Measurements from ENCODE around the gene SUMO2. TPM values are rescaled to one million over a fixed set of nuclear protein-coding genes. Genes with fewer than 3 reads are reported as not detected.

Gene SUMO2
- polyA plus RNA-seq, 3 donors = 64.9 to 318 (median 282) TPM

- Histone ChIP-seq H2AFZ (ENCODE audit: insufficient read depth, low read depth, low read length, poor library complexity, severe bottlenecking) (peak overlapping the region; percentile 64), H3K9me3 (replicated peaks in 1 of 2; ENCODE audit: control insufficient read depth in 1 of 2, insufficient read depth in 1 of 2, low read length in 2 of 2) (no peaks in the 10 kb centered on the region), H3K9ac (ENCODE audit: insufficient read depth, low read length, poor library complexity, severe bottlenecking) (peak overlapping the region; percentile 97), H3K36me3 (replicated peaks in 1 of 2; ENCODE audit: control insufficient read depth in 1 of 2, insufficient read depth in 2 of 2, low read length in 2 of 2) (peaks cover 20 to 34% of the 10 kb centered on the region in 2 donors), H3K27me3 (ENCODE audit: control insufficient read depth in 2 of 2, insufficient read depth in 2 of 2, low read length in 2 of 2) (no peaks in the 10 kb centered on the region), H3K27ac (ENCODE audit: low read depth in 1 of 2, low read length in 2 of 2) (peak overlapping the region; percentile 92 to 96), H4K20me1 (ENCODE audit: insufficient read depth, low read length) (peaks cover 53% of the 10 kb centered on the region), H3K4me3 (replicated peaks in 1 of 3; ENCODE audit: low read depth in 2 of 3, low read length in 3 of 3) (peak overlapping the region; percentile 85 to 96 (median 93)), H3K4me1 (ENCODE audit: control insufficient read depth in 1 of 2, insufficient read depth in 2 of 2, low read length in 2 of 2) (peaks cover 17 to 21% of the 10 kb centered on the region in 2 donors), H3K79me2 (ENCODE audit: insufficient read depth, low read length) (peaks cover 57% of the 10 kb centered on the region), H3K4me2 (replicated peaks; ENCODE audit: extremely low read depth, low read length, poor library complexity, severe bottlenecking) (peak overlapping the region; percentile 80)
- Mint-ChIP-seq H3K4me3 (peak overlapping the region; percentile 89 to 96), H3K36me3 (peaks cover 9 to 30% of the 10 kb centered on the region in 2 donors), H3K4me1 (peaks cover 22% of the 10 kb centered on the region), H3K27ac (peak overlapping the region; percentile 69 to 96 (median 91)), H3K9me3 (no peaks in the 10 kb centered on the region), H3K27me3 (ENCODE audit: low read depth in 3 of 3) (peaks cover 0 to 2% (median 0%) of the 10 kb centered on the region in 3 donors)
- peak; percentile 6 to 47 (median 8) for DNase-seq
- no peak for TF ChIP-seq CTCF (IDR thresholded peaks at IDR 0.05)
- under 1% methylated on average over 33 of the region's 34 CpGs for WGBS (ENCODE audit: insufficient coverage)
- intact Hi-C loops (cut with micrococcal nuclease) = loop anchor here (2.0 to 5.0 kb wide), 2 partner anchors 27 to 134 kb away; partner anchors contain the start of genes ATP5PD (in 2 of the 2), KCTD2 (in 2 of the 2) and JPT1 (in 1 of the 2)
Observed at GRCh38 chr17:75181608-75182318, 996 bp downstream of the SUMO2 start.

GRCh38 chr17:75181110-75181509, 1.6 kb downstream of the SUMO2 start:
- H4K20me1 ChIP-seq (ENCODE audit: insufficient read depth, low read length) = peaks cover 60% of the 10 kb centered on the region
- Mint-ChIP-seq H3K36me3 (peaks cover 14 to 37% of the 10 kb centered on the region in 2 donors), H3K4me3 (peak overlapping the region; percentile 89 to 96), H3K9me3 (no peaks in the 10 kb centered on the region), H3K27me3 (ENCODE audit: low read depth in 3 of 3) (peaks cover 0 to 2% (median 0%) of the 10 kb centered on the region in 3 donors), H3K4me1 (peaks cover 22% of the 10 kb centered on the region), H3K27ac (peak overlapping the region in 6 of 7 donors; percentile 6 to 96 (median 82))
- H3K79me2 ChIP-seq (ENCODE audit: insufficient read depth, low read length) = peaks cover 63% of the 10 kb centered on the region
- H2AFZ ChIP-seq (ENCODE audit: insufficient read depth, low read depth, low read length, poor library complexity, severe bottlenecking) = no peak overlapping the region
- H3K27ac ChIP-seq (ENCODE audit: low read depth in 1 of 2, low read length in 2 of 2) = peak overlapping the region in 1 of 2 donors; percentile 96
- no peak for DNase-seq
- H3K4me3 ChIP-seq (replicated peaks in 1 of 3; ENCODE audit: low read depth in 2 of 3, low read length in 3 of 3) = peak overlapping the region; percentile 85 to 96 (median 93)
- H3K4me1 ChIP-seq (ENCODE audit: control insufficient read depth in 1 of 2, insufficient read depth in 2 of 2, low read length in 2 of 2) = peaks cover 17 to 21% of the 10 kb centered on the region in 2 donors
- no peaks in the 10 kb centered on the region for H3K27me3 ChIP-seq (ENCODE audit: control insufficient read depth in 2 of 2, insufficient read depth in 2 of 2, low read length in 2 of 2)
- intact Hi-C loops (cut with micrococcal nuclease) = loop anchor here (5.0 kb wide), 1 partner anchor 134 kb away; the partner anchor contains the start of genes ATP5PD (in 2 of the 2) and KCTD2 (in 2 of the 2)
- H3K36me3 ChIP-seq (replicated peaks in 1 of 2; ENCODE audit: control insufficient read depth in 1 of 2, insufficient read depth in 2 of 2, low read length in 2 of 2) = peaks cover 26 to 41% of the 10 kb centered on the region in 2 donors
- H3K9ac ChIP-seq (ENCODE audit: insufficient read depth, low read length, poor library complexity, severe bottlenecking) = peak overlapping the region; percentile 97
- TF ChIP-seq CTCF (IDR thresholded peaks at IDR 0.05) = no peak
- H3K4me2 ChIP-seq (replicated peaks; ENCODE audit: extremely low read depth, low read length, poor library complexity, severe bottlenecking) = peak overlapping the region; percentile 80
- no CpG with 5 or more reads among the region's 8 CpGs for WGBS (ENCODE audit: insufficient coverage)
- H3K9me3 ChIP-seq (replicated peaks in 1 of 2; ENCODE audit: control insufficient read depth in 1 of 2, insufficient read depth in 1 of 2, low read length in 2 of 2) = no peaks in the 10 kb centered on the region

Data from CD14-positive monocyte (primary cell).